H9 (cell line): ENCODE results near the gene ANTXR2. TPM values are rescaled to one million over a fixed set of nuclear protein-coding genes. Genes with fewer than 3 reads are reported as not detected.

Source experiments
- DNase-seq: peaks from one replicate; pipeline ENCODE4 v3.0.0-alpha.2; 2017
- H2AFZ ChIP-seq: one replicate; pipeline ENCODE4 v1.6.1; 2013; ENCODE audit warnings: mild to moderate bottlenecking, low read length, control low read depth, moderate library complexity
- H2AK5ac ChIP-seq: 2 replicates; pipeline ENCODE4 v1.6.1; 2013; ENCODE audit warnings: low read length, control low read depth, mixed read lengths; ENCODE audit not compliant: insufficient read length
- H2BK120ac ChIP-seq: one replicate; pipeline ENCODE4 v1.6.1; 2013; ENCODE audit warnings: low read depth, mild to moderate bottlenecking, low read length, control low read depth, inconsistent platforms; ENCODE audit not compliant: poor library complexity, severe bottlenecking
- H2BK12ac ChIP-seq: 2 replicates; pipeline ENCODE4 v1.6.1; 2013; ENCODE audit warnings: low read length, control low read depth, mixed read lengths, low read depth; ENCODE audit not compliant: insufficient read length
- H2BK15ac ChIP-seq: 2 replicates; pipeline ENCODE4 v1.6.1; 2013; ENCODE audit warnings: low read depth, low read length, control low read depth
- H2BK20ac ChIP-seq: one replicate; pipeline ENCODE4 v1.6.1; 2013; ENCODE audit warnings: low read depth, mild to moderate bottlenecking, low read length, control low read depth, inconsistent platforms; ENCODE audit not compliant: poor library complexity, severe bottlenecking
- H2BK5ac ChIP-seq: 2 replicates; pipeline ENCODE4 v1.6.1; 2013; ENCODE audit warnings: low read length, control low read depth, mixed read lengths; ENCODE audit not compliant: insufficient read length
- H3K14ac ChIP-seq: 2 replicates; pipeline ENCODE4 v1.6.1; 2013; ENCODE audit warnings: low read length, control low read depth; ENCODE audit not compliant: insufficient read depth
- H3K18ac ChIP-seq: 2 replicates; pipeline ENCODE4 v1.6.1; 2013; ENCODE audit warnings: low read depth, mild to moderate bottlenecking, mixed read lengths, low read length, control low read depth; ENCODE audit not compliant: insufficient read length
- H3K23ac ChIP-seq: 2 replicates; pipeline ENCODE4 v1.6.1; 2013; ENCODE audit warnings: low read length, control low read depth, mixed read lengths, low read depth; ENCODE audit not compliant: insufficient read length
- H3K23me2 ChIP-seq: 2 replicates; pipeline ENCODE4 v1.6.1; 2013; ENCODE audit warnings: low read depth, mild to moderate bottlenecking, mixed read lengths, low read length, control low read depth; ENCODE audit not compliant: insufficient read length, poor library complexity, severe bottlenecking
- H3K27ac ChIP-seq: 2 replicates; pipeline ENCODE4 v1.5.1; 2013; ENCODE audit warnings: low read length, control low read depth, mixed read lengths, low read depth; ENCODE audit not compliant: insufficient read length
- H3K27me3 ChIP-seq: 2 replicates; pipeline ENCODE4 v1.6.1; 2013; ENCODE audit warnings: low read length, control low read depth, inconsistent platforms; ENCODE audit not compliant: insufficient read depth
- H3K4ac ChIP-seq: 2 replicates; pipeline ENCODE4 v1.6.1; 2013; ENCODE audit warnings: low read depth, mild to moderate bottlenecking, control low read depth, inconsistent platforms, low read length, moderate library complexity
- H3K4me1 ChIP-seq: 2 replicates; pipeline ENCODE4 v1.6.1; 2013; ENCODE audit warnings: low read length, control low read depth, inconsistent platforms; ENCODE audit not compliant: insufficient read depth
- H3K4me2 ChIP-seq: 2 replicates; pipeline ENCODE4 v1.6.1; 2013; ENCODE audit warnings: low read length, control low read depth, mixed read lengths; ENCODE audit not compliant: insufficient read length, insufficient read depth
- H3K56ac ChIP-seq: 2 replicates; pipeline ENCODE4 v1.6.1; 2013; ENCODE audit warnings: low read depth, mild to moderate bottlenecking, mixed read lengths, low read length, control low read depth; ENCODE audit not compliant: insufficient read length
- H3K79me1 ChIP-seq: 2 replicates; pipeline ENCODE4 v1.6.1; 2013; ENCODE audit warnings: low read depth, mild to moderate bottlenecking, moderate library complexity, low read length, control low read depth, inconsistent platforms; ENCODE audit not compliant: insufficient read depth, poor library complexity, severe bottlenecking
- H3K79me2 ChIP-seq: 2 replicates; pipeline ENCODE4 v1.6.1; 2013; ENCODE audit warnings: low read length, control low read depth, inconsistent platforms; ENCODE audit not compliant: insufficient read depth
- H3K9ac ChIP-seq: 2 replicates; pipeline ENCODE4 v1.6.1; 2013; ENCODE audit warnings: low read length, control low read depth, mixed read lengths; ENCODE audit not compliant: insufficient read length; ENCODE audit errors: extremely low read depth
- H3K9me3 ChIP-seq: one replicate; pipeline ENCODE4 v1.6.1; 2013; ENCODE audit warnings: low read depth, low read length, inconsistent platforms; ENCODE audit not compliant: control insufficient read depth
- H3T11ph ChIP-seq: one replicate; pipeline ENCODE4 v1.6.1; 2013; ENCODE audit warnings: mild to moderate bottlenecking, low read length, control low read depth, inconsistent platforms
- H4K20me1 ChIP-seq: one replicate; pipeline ENCODE4 v1.6.1; 2013; ENCODE audit not compliant: control insufficient read depth, insufficient read length, insufficient read depth
- H4K5ac ChIP-seq: 2 replicates; pipeline ENCODE4 v1.6.1; 2013; ENCODE audit warnings: low read depth, mild to moderate bottlenecking, mixed read lengths, low read length, control low read depth; ENCODE audit not compliant: insufficient read length
- H4K8ac ChIP-seq: replicated peaks from 2 replicates; pipeline ENCODE4 v1.6.1; 2013; ENCODE audit warnings: low read length, control low read depth, mixed read lengths, low read depth; ENCODE audit not compliant: insufficient read length
- H4K91ac ChIP-seq: 2 replicates; pipeline ENCODE4 v1.6.1; 2013; ENCODE audit warnings: low read depth, mild to moderate bottlenecking, moderate library complexity, mixed read lengths, low read length, control low read depth; ENCODE audit not compliant: insufficient read length
- H3K27ac Mint-ChIP-seq, 3 experiments: 2 replicates in 2 of 3; 3 replicates in 1 of 3; pipeline ENCODE4 v1.8.0; 2020 to 2021; ENCODE audit warnings: mixed read lengths in 3 of 3, mild to moderate bottlenecking in 1 of 3, moderate library complexity in 1 of 3
- H3K27me3 Mint-ChIP-seq: 2 replicates; pipeline ENCODE4 v1.8.0; 2021; ENCODE audit warnings: low read depth, mild to moderate bottlenecking, moderate library complexity, mixed read lengths
- H3K36me3 Mint-ChIP-seq, 3 experiments: 2 replicates in 2 of 3; 3 replicates in 1 of 3; pipeline ENCODE4 v1.8.0; 2020 to 2021; ENCODE audit warnings: low read depth in 3 of 3, mixed read lengths in 3 of 3; ENCODE audit not compliant: insufficient read depth in 1 of 3
- H3K4me1 Mint-ChIP-seq, 2 experiments: 2 replicates each; pipeline ENCODE4 v1.8.0; 2020; ENCODE audit warnings: mixed read lengths in 2 of 2
- H3K4me3 Mint-ChIP-seq, 2 experiments: 2 replicates in 1 of 2; 3 replicates in 1 of 2; pipeline ENCODE4 v1.8.0; 2020 to 2021; ENCODE audit warnings: mild to moderate bottlenecking in 2 of 2, mixed read lengths in 2 of 2, moderate library complexity in 1 of 2
- H3K9me3 Mint-ChIP-seq, 2 experiments: 2 replicates in 1 of 2; 3 replicates in 1 of 2; pipeline ENCODE4 v1.8.0; 2020; ENCODE audit warnings: mild to moderate bottlenecking in 2 of 2, mixed read lengths in 2 of 2, moderate library complexity in 1 of 2
- WGBS: extraction: QIAGEN DNeasy Blood & Tissue Kit; methylation state at CpG from one replicate; pipeline ENCODE4 v1.1.7; 2013; ENCODE audit warnings: missing lambda C conversion rate, low lambda C conversion rate, mixed read lengths; ENCODE audit not compliant: insufficient read length; ENCODE audit errors: extremely low coverage; 5-methylcytosine and 5-hydroxymethylcytosine counted together
- total RNA-seq: library from RNA; stranded (reverse); gene quantifications from 2 replicates; pipeline ENCODE4 v1.2.1, GENCODE V29; 2021
- TF ChIP-seq, protein P1 (sequence below): fragments of 200-600 bp; sonication (generic); conservative IDR thresholded peaks from 3 replicates; pipeline ENCODE4 v1.8.0; 2021; ENCODE audit warnings: antibody characterized with exemption, mild to moderate bottlenecking

ANTXR2 gene
- total RNA-seq, 1 experiment from 2014 or later = 4.7 TPM

- H4K20me1 ChIP-seq = no peaks in the 10 kb centered on the region
These were observed 124.8 kb downstream of the ANTXR2 start for GRCh38 chr4:79948261-79948660.

More at GRCh38 chr4:79948261-79948660, 124.8 kb downstream of the ANTXR2 start:
- no peak for DNase-seq
- Histone ChIP-seq H2BK15ac (no peak overlapping the region), H3T11ph (no peak overlapping the region), H3K9me3 (no peaks in the 10 kb centered on the region), H2BK5ac (no peak overlapping the region), H3K14ac (no peak overlapping the region), H3K4me2 (no peak overlapping the region), H2AK5ac (no peak overlapping the region), H3K4ac (no peak overlapping the region), H4K5ac (no peak overlapping the region), H3K56ac (no peak overlapping the region), H3K27ac (no peak overlapping the region), H3K18ac (no peak overlapping the region), H3K23ac (no peak overlapping the region), H4K8ac (no peak overlapping the region), H3K23me2 (no peaks in the 10 kb centered on the region), H3K9ac (no peak overlapping the region), H3K79me1 (no peaks in the 10 kb centered on the region), H2BK20ac (no peak overlapping the region), H3K4me1 (no peaks in the 10 kb centered on the region), H3K27me3 (no peaks in the 10 kb centered on the region), H2BK120ac (no peak overlapping the region), H2AFZ (no peak overlapping the region), H2BK12ac (no peak overlapping the region), H4K91ac (no peak overlapping the region), H3K79me2 (no peaks in the 10 kb centered on the region)
- Mint-ChIP-seq H3K4me3 (no peak overlapping the region), H3K36me3 (no peaks in the 10 kb centered on the region), H3K27me3 (no peaks in the 10 kb centered on the region), H3K4me1 (no peaks in the 10 kb centered on the region), H3K9me3 (no peaks in the 10 kb centered on the region), H3K27ac (no peak overlapping the region)
- WGBS = no CpG with 5 or more reads among the region's 3 CpGs
- TF ChIP-seq, protein P1, sequence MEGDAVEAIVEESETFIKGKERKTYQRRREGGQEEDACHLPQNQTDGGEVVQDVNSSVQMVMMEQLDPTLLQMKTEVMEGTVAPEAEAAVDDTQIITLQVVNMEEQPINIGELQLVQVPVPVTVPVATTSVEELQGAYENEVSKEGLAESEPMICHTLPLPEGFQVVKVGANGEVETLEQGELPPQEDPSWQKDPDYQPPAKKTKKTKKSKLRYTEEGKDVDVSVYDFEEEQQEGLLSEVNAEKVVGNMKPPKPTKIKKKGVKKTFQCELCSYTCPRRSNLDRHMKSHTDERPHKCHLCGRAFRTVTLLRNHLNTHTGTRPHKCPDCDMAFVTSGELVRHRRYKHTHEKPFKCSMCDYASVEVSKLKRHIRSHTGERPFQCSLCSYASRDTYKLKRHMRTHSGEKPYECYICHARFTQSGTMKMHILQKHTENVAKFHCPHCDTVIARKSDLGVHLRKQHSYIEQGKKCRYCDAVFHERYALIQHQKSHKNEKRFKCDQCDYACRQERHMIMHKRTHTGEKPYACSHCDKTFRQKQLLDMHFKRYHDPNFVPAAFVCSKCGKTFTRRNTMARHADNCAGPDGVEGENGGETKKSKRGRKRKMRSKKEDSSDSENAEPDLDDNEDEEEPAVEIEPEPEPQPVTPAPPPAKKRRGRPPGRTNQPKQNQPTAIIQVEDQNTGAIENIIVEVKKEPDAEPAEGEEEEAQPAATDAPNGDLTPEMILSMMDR = no peak
